ENCODE data around the gene PLCB1.

PLCB1 gene

GRCh38 chr20:8932192-8933165 is 800.4 kb downstream of the PLCB1 start:
- no peak overlapping the region for H3K4me3 ChIP-seq
- no peak overlapping the region for H3K27ac ChIP-seq

GRCh38 chr20:8933381-8933807 is 801.3 kb downstream of the PLCB1 start:
- Histone ChIP-seq H3K4me1 (no peaks in the 10 kb centered on the region), H3K4me2 (no peak overlapping the region), H4K20me1 (no peaks in the 10 kb centered on the region), H3K4me3 (no peak overlapping the region), H3K36me3 (no peaks in the 10 kb centered on the region), H3K9ac (no peak overlapping the region), H3K27me3 (no peaks in the 10 kb centered on the region), H3K9me3 (no peaks in the 10 kb centered on the region), H3K27ac (no peak overlapping the region)
- TF ChIP-seq Cebpa-rat (IDR thresholded peaks at IDR 0.05) = no peak

More at GRCh38 chr20:8932192-8933165, 800.4 kb downstream of the PLCB1 start:
- H3K4me2 ChIP-seq = no peak overlapping the region
- no peaks in the 10 kb centered on the region for H3K9me3 ChIP-seq
- H3K27me3 ChIP-seq = no peaks in the 10 kb centered on the region
- H3K9ac ChIP-seq = no peak overlapping the region
- H3K4me1 ChIP-seq = no peaks in the 10 kb centered on the region
- no peaks in the 10 kb centered on the region for H4K20me1 ChIP-seq
- TF ChIP-seq Cebpa-rat (IDR thresholded peaks at IDR 0.05) = no peak
- no peaks in the 10 kb centered on the region for H3K36me3 ChIP-seq

- H3K9ac ChIP-seq = no peak overlapping the region
- no peak overlapping the region for H3K4me3 ChIP-seq
- H3K36me3 ChIP-seq = no peaks in the 10 kb centered on the region
- H3K27ac ChIP-seq = no peak overlapping the region
- no peak overlapping the region for H3K4me2 ChIP-seq
- H4K20me1 ChIP-seq = no peaks in the 10 kb centered on the region
- H3K27me3 ChIP-seq = no peaks in the 10 kb centered on the region
- no peaks in the 10 kb centered on the region for H3K4me1 ChIP-seq
- no peaks in the 10 kb centered on the region for H3K9me3 ChIP-seq
- TF ChIP-seq Cebpa-rat (IDR thresholded peaks at IDR 0.05) = no peak
Observed at GRCh38 chr20:8934362-8934761, 802.3 kb downstream of the PLCB1 start.
